Retinal pigment epithelial cell (primary cell): ENCODE data around the gene TNS4.

Experiments
- DNase-seq: peaks from one replicate; pipeline ENCODE4 v3.0.0-alpha.2; 2010; ENCODE audit warnings: low read depth
- H3K4me3 ChIP-seq: 2 replicates; pipeline ENCODE4 v1.5.1; 2011; ENCODE audit warnings: mild to moderate bottlenecking, low read length, control low read depth, moderate library complexity
- TF ChIP-seq, protein P1 (sequence below): conservative IDR thresholded peaks from 2 replicates; pipeline ENCODE4 v1.5.1; 2011; ENCODE audit warnings: low read depth, low read length, control low read depth, inconsistent platforms

TNS4 gene

GRCh38 chr17:40482722-40483121 is 18.7 kb downstream of the TNS4 start:
- no peak for DNase-seq
- TF ChIP-seq, protein P1, sequence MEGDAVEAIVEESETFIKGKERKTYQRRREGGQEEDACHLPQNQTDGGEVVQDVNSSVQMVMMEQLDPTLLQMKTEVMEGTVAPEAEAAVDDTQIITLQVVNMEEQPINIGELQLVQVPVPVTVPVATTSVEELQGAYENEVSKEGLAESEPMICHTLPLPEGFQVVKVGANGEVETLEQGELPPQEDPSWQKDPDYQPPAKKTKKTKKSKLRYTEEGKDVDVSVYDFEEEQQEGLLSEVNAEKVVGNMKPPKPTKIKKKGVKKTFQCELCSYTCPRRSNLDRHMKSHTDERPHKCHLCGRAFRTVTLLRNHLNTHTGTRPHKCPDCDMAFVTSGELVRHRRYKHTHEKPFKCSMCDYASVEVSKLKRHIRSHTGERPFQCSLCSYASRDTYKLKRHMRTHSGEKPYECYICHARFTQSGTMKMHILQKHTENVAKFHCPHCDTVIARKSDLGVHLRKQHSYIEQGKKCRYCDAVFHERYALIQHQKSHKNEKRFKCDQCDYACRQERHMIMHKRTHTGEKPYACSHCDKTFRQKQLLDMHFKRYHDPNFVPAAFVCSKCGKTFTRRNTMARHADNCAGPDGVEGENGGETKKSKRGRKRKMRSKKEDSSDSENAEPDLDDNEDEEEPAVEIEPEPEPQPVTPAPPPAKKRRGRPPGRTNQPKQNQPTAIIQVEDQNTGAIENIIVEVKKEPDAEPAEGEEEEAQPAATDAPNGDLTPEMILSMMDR, result no peak
- H3K4me3 ChIP-seq, result no peak overlapping the region

DNA sequence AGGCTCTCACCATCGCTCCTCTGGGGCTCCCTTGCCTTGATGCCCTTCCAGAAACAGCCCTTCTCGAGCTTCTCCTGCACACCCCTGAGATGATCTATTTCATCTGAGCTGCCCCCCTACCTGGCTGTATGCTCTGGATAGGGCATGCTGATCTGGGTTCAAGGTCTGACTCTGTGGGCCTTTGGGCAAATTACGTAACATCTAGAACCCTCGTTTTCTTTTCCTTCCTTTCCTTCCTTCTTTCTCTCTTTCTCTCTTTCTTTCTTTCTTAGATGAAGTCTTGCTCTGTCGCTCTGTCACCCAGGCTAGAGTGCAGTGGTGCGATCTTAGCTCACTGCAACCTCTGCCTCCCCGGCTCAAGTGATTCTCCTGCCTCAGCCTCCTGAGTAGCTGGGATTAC is 20.3 kb downstream of the TNS4 start:
- TF ChIP-seq, protein P1, result no peak
- no peak for DNase-seq
- H3K4me3 ChIP-seq, result no peak overlapping the region

DNA sequence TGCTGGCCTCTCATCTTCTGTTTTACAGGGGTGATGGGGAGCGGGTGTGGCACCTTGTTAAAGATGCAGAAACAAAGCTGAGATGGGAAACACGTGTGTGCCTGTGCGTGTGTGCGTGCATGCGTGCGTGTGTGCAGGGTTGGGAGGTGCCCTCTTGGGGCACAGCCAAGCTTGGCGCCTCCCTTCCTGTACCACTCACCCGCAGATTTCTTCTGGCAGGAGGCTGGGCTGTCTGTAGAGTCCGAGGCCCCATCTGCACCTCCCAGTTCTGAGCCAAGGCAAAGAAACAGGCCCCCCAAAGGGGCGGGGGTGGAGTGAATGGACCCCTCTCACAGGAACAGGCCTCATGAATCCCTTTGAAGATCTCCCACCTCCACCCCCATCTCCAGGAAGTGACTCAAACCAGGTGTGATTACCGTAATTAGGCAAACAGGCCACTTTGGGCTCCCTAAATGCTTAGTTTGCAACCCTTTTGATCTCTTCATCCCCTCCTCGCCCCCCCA is 20.9 kb downstream of the TNS4 start:
- DNase-seq, result no peak
- TF ChIP-seq, protein P1, result no peak
- H3K4me3 ChIP-seq, result no peak overlapping the region

- TF ChIP-seq, protein P1, result no peak
- DNase-seq, result no peak
- H3K4me3 ChIP-seq, result no peak overlapping the region
Measured at GRCh38 chr17:40479754-40480480, 21.5 kb downstream of the TNS4 start.

- no peak for DNase-seq
- TF ChIP-seq, protein P1, result no peak
- H3K4me3 ChIP-seq, result no peak overlapping the region
Measured at GRCh38 chr17:40478486-40478885, 22.9 kb downstream of the TNS4 start.

DNA sequence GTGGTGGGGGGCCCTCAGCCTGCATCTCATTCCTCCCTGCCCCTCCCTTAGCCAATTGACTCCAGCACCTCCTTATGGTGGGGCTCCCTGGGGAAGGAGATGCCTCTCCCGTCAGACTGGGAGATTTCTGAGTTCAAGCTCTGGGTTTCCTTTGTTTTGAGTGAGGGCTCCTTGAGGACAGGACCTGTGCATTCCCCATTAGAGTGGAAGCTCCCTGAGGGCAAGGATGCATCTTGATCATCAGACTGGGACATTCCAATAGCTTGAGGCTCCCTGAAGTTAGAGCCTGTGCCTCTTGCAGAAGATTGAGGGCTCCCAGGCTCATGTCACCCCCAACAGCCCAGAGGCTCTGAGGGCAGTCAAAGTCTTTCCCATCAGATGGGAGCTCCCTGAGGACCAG is 23.6 kb downstream of the TNS4 start:
- no peak for DNase-seq
- TF ChIP-seq, protein P1, result no peak
- no peak overlapping the region for H3K4me3 ChIP-seq

DNA sequence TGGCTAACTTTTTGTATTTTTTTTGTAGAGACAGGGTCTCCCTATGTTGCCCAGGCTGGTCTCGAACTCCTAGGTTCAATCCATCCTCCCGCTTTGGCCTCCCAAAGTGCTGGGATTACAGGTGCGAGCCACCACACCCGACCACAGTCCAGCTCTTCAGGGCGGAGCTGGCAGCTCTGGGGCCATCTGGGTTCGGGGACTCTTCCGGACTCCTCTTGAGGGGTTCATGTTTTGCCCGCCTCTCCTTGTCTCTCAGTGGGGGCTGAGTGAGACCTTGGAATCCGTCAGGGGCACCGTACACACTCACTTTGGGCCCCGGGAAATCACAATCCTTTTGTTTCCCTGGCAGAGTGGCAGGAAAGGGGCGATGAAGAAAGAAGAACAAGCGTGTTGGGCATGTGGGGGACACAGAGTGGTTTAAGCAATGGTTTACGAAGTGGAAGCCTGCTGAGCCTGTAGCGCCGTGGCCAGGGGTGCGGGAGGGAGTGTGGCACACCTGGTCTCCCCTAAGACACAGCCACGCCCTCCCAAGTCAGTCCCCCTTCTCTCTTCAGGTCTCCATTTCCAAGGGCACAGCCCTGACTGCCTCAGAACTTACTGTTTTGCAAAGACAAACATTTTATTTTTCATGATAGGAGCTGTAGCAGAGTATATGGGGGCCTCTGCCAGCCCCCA is 26.1 kb downstream of the TNS4 start:
- TF ChIP-seq, protein P1, result no peak
- no peak for DNase-seq
- no peak overlapping the region for H3K4me3 ChIP-seq
